ENCODE measurements around the gene ARPIN. TPM values are rescaled to one million over a fixed set of nuclear protein-coding genes. Genes with fewer than 3 reads are reported as not detected.
A peak's percentile ranks its signal among the peaks of the same experiment; 100 is the strongest.

ARPIN gene
- total and polyA plus RNA-seq, 9 of the 15 experiments (the other 6 are each of a cell fraction or from before 2014, with no cell fraction given), result not detected

DNA sequence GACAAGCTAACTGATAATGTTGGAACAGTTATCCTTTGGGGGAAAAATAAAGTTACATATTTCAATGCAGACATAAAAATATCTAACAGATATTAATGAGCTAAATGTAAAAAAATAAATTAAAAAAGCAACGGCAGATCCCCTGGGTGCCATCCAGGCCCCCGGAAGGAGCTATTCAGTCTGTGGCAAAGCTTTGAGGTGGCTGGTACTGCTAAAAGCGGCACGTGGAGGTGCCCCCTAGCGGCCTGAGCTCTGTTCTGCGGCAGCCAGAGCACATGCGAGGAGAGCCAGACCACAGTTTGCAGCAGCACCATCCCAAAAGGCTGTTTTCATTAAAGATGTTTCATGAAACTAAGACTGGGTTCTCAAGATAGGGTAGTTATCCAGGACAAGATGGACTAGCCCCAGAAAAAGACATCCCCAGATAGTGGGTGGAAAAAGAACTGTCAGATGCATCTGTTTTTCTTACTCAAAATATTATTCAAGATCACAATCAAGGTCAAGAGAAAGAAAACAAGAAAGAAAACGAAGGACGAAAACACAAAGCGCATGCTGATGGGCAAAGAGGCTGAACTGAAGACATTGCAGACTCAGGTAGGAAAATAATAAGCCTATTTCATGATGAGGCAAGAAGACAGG, 37.7 kb downstream of the ARPIN start:
- DNase-seq (ENCODE audit: extremely low read depth in 1 of 4, low spot score in 3 of 4) (peak; percentile 76 to 83 (median 78)), FAIRE-seq (peak; percentile 80), ATAC-seq (peak; percentile 100)
- Histone ChIP-seq H3K27me3 (ENCODE audit: control insufficient read depth in 2 of 2, insufficient read depth in 2 of 2, low read length in 2 of 2) (no peaks in the 10 kb centered on the region), H3K9ac (ENCODE audit: insufficient read depth in 1 of 2, low read depth in 2 of 2, low read length in 2 of 2) (no peak overlapping the region), H3K4me1 (replicated peaks in 1 of 2; ENCODE audit: control insufficient read depth in 2 of 2, insufficient read depth in 2 of 2, low read length in 2 of 2) (peaks cover 0 to 3% of the 10 kb centered on the region in 2 experiments; a peak in 1 of 5 replicates), H4K20me1 (replicated peaks; ENCODE audit: control insufficient read depth, insufficient read depth, low read length) (no peaks in the 10 kb centered on the region), H3K9me3 (replicated peaks; ENCODE audit: control insufficient read depth, insufficient read depth, low read depth, low read length) (no peaks in the 10 kb centered on the region), H3K4me2 (ENCODE audit: insufficient read depth, low read length) (no peak overlapping the region), H3K36me3 (ENCODE audit: control insufficient read depth, insufficient read depth, low read length) (peaks cover 51% of the 10 kb centered on the region), H3K27ac (ENCODE audit: extremely low read depth, low read depth, low read length) (no peak overlapping the region), H2AFZ (ENCODE audit: low read depth, low read length) (no peak overlapping the region), H3K9me1 (ENCODE audit: control insufficient read depth, insufficient read depth, low read length) (no peaks in the 10 kb centered on the region), H3K4me3 (no peak overlapping the region), H3K79me2 (ENCODE audit: control insufficient read depth, insufficient read depth, low read length) (no peaks in the 10 kb centered on the region)
- POLR2A ChIA-PET, result interaction anchor here (0.5 to 1.8 kb wide), 16 partner anchors 9 to 570 kb away, joined by 3 to 8 read pairs (median 4); partner anchors contain the start of gene AP3S2
- intact Hi-C loops (cut with micrococcal nuclease) (loop anchor here (1.0 kb wide), 2 partner anchors 115 to 132 kb away; no protein-coding TSS in a partner anchor), in situ Hi-C loops (cut with MboI) (loop anchor here (5.0 kb wide), 1 partner anchor 118 kb away; no protein-coding TSS in a partner anchor)
- BruUV-seq (replicated peaks), result no TSS peak
- CTCF ChIA-PET (ENCODE audit: low intra/inter-chr PET ratio), result interaction anchor here (0.6 to 3.0 kb wide), 8 partner anchors 13 to 228 kb away, joined by 3 to 28 read pairs (median 4); partner anchors contain the start of gene MESP1
- WGBS (ENCODE audit: insufficient coverage, low coverage, missing lambda C conversion rate), result 11% methylated on average over 10 of the region's 10 CpGs
- TF ChIP-seq, protein P1, sequence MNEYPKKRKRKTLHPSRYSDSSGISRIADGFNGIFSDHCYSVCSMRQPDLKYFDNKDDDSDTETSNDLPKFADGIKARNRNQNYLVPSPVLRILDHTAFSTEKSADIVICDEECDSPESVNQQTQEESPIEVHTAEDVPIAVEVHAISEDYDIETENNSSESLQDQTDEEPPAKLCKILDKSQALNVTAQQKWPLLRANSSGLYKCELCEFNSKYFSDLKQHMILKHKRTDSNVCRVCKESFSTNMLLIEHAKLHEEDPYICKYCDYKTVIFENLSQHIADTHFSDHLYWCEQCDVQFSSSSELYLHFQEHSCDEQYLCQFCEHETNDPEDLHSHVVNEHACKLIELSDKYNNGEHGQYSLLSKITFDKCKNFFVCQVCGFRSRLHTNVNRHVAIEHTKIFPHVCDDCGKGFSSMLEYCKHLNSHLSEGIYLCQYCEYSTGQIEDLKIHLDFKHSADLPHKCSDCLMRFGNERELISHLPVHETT (CRISPR knock-in tag; conservative IDR thresholded peaks at IDR 0.05 in 1 of 2, IDR thresholded peaks at IDR 0.05 in 1 of 2), result no peak
- TF ChIP-seq MECOM (CRISPR knock-in tag; IDR thresholded peaks at IDR 0.05) (no peak), SOX6 (IDR thresholded peaks at IDR 0.05) (no peak), ZC3H4 (CRISPR knock-in tag; IDR thresholded peaks at IDR 0.05; ENCODE audit: borderline replicate concordance) (no peak), ILF3 (IDR thresholded peaks at IDR 0.05; ENCODE audit: borderline replicate concordance) (no peak), ZNF561 (CRISPR knock-in tag; conservative IDR thresholded peaks at IDR 0.05) (no peak), CBX3 (IDR thresholded peaks at IDR 0.05; ENCODE audit: borderline replicate concordance in 1 of 2, low read length in 2 of 2) (peak in 1 of 2 experiments; percentile 50; a peak in 1 of 3 replicates), HDAC2 (IDR thresholded peaks at IDR 0.05) (no peak), SIN3B (IDR thresholded peaks at IDR 0.05; ENCODE audit: low read depth) (no peak), RBM39 (optimal IDR thresholded peaks at IDR 0.05; ENCODE audit: low read depth, low read length) (no peak), ZEB2 (IDR thresholded peaks at IDR 0.05) (no peak), ZBTB17 (CRISPR knock-in tag; IDR thresholded peaks at IDR 0.05) (no peak), MEIS2 (IDR thresholded peaks at IDR 0.05; ENCODE audit: partially characterized antibody) (no peak), KAT8 (IDR thresholded peaks at IDR 0.05; ENCODE audit: low read depth) (no peak), SAFB2 (IDR thresholded peaks at IDR 0.05; ENCODE audit: borderline replicate concordance, low read depth, low read length, severe bottlenecking) (no peak), NFIX (CRISPR knock-in tag; IDR thresholded peaks at IDR 0.05; ENCODE audit: low read depth) (no peak), ZNF311 (CRISPR knock-in tag; IDR thresholded peaks at IDR 0.05) (no peak)
- TF ChIP-seq, protein P2, sequence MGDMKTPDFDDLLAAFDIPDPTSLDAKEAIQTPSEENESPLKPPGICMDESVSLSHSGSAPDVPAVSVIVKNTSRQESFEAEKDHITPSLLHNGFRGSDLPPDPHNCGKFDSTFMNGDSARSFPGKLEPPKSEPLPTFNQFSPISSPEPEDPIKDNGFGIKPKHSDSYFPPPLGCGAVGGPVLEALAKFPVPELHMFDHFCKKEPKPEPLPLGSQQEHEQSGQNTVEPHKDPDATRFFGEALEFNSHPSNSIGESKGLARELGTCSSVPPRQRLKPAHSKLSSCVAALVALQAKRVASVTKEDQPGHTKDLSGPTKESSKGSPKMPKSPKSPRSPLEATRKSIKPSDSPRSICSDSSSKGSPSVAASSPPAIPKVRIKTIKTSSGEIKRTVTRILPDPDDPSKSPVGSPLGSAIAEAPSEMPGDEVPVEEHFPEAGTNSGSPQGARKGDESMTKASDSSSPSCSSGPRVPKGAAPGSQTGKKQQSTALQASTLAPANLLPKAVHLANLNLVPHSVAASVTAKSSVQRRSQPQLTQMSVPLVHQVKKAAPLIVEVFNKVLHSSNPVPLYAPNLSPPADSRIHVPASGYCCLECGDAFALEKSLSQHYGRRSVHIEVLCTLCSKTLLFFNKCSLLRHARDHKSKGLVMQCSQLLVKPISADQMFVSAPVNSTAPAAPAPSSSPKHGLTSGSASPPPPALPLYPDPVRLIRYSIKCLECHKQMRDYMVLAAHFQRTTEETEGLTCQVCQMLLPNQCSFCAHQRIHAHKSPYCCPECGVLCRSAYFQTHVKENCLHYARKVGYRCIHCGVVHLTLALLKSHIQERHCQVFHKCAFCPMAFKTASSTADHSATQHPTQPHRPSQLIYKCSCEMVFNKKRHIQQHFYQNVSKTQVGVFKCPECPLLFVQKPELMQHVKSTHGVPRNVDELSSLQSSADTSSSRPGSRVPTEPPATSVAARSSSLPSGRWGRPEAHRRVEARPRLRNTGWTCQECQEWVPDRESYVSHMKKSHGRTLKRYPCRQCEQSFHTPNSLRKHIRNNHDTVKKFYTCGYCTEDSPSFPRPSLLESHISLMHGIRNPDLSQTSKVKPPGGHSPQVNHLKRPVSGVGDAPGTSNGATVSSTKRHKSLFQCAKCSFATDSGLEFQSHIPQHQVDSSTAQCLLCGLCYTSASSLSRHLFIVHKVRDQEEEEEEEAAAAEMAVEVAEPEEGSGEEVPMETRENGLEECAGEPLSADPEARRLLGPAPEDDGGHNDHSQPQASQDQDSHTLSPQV (IDR thresholded peaks at IDR 0.05), result peak; percentile 62; the same call in 1 of the 2 replicates
